Type B pancreatic cell (in vitro differentiated cells): ENCODE data around the gene WIPF2. TPM values are rescaled to one million over a fixed set of nuclear protein-coding genes. Genes with fewer than 3 reads are reported as not detected.
A peak's percentile ranks its signal among the peaks of the same experiment; 100 is the strongest.
"Not testable (repeated sequence)": the region's sequence is repeated elsewhere in the genome, so short reads cannot be mapped to it uniquely, and the experiment has no call there.

Experiments
- DNase-seq: peaks from one replicate; pipeline ENCODE4 v3.0.0; 2021; ENCODE audit warnings: mixed read lengths; ENCODE audit not compliant: unreplicated experiment; ENCODE audit errors: extremely low spot score
- H3K27ac Mint-ChIP-seq: 2 replicates; pipeline ENCODE4 v1.8.0; 2021; ENCODE audit warnings: mild to moderate bottlenecking, mixed read lengths
- H3K27me3 Mint-ChIP-seq: 2 replicates; pipeline ENCODE4 v1.8.0; 2021; ENCODE audit warnings: mixed read lengths
- H3K36me3 Mint-ChIP-seq: 2 replicates; pipeline ENCODE4 v1.8.0; 2021; ENCODE audit warnings: mixed read lengths
- H3K4me1 Mint-ChIP-seq: one replicate; pipeline ENCODE4 v1.8.0; 2021; ENCODE audit warnings: mixed read lengths; ENCODE audit not compliant: unreplicated experiment
- H3K4me3 Mint-ChIP-seq: 2 replicates; pipeline ENCODE4 v1.8.0; 2021; ENCODE audit warnings: mild to moderate bottlenecking, mixed read lengths
- H3K9me3 Mint-ChIP-seq: 2 replicates; pipeline ENCODE4 v1.8.0; 2021; ENCODE audit warnings: mixed read lengths
- CTCF ChIP-seq: fragments of 200-600 bp; sonication (generic); conservative IDR thresholded peaks from 2 replicates; pipeline ENCODE4 v1.5.0; 2021; ENCODE audit warnings: antibody characterized with exemption, mild to moderate bottlenecking
- total RNA-seq: library from RNA; stranded (reverse); gene quantifications from 2 replicates; pipeline ENCODE4 v1.2.1, GENCODE V29; 2021; ENCODE audit warnings: low replicate concordance

WIPF2 gene
- total RNA-seq, 1 donor from 2014 or later, result 27.2 TPM

GRCh38 chr17:40297511-40297910, 78.4 kb downstream of the WIPF2 start:
- peaks cover 14% of the 10 kb centered on the region for H3K36me3 Mint-ChIP-seq

DNA sequence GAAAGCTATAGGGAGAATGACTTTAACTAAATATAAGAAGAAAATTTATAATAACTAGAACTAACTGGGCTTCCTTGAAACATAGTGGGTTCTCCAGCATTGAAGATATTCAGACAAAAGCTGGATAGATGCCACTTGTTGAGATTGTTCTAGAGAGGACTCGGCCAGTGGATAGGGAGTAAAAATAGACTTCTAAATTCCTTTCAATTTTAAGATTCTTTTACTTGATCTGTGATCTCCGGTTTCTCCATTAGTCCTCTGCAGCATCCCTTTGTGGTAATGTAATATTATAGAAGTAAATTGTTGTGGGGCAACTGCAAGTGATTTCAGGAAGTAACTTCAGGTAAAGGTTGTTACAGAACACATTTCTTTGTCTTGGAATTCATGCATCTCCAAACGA, 79.6 kb downstream of the WIPF2 start:
- Mint-ChIP-seq H3K36me3 (peaks cover 14% of the 10 kb centered on the region), H3K27me3 (no peaks in the 10 kb centered on the region), H3K4me1 (peaks cover 23% of the 10 kb centered on the region), H3K4me3 (no peak overlapping the region), H3K9me3 (no peaks in the 10 kb centered on the region), H3K27ac (no peak overlapping the region)
- DNase-seq, result no peak
- no peak for TF ChIP-seq CTCF

More at GRCh38 chr17:40297511-40297910, 78.4 kb downstream of the WIPF2 start:
- Mint-ChIP-seq H3K27me3 (no peaks in the 10 kb centered on the region), H3K9me3 (no peaks in the 10 kb centered on the region), H3K27ac (no peak overlapping the region), H3K4me3 (no peak overlapping the region), H3K4me1 (peaks cover 10% of the 10 kb centered on the region)
- TF ChIP-seq CTCF, result no peak
- no peak for DNase-seq

DNA sequence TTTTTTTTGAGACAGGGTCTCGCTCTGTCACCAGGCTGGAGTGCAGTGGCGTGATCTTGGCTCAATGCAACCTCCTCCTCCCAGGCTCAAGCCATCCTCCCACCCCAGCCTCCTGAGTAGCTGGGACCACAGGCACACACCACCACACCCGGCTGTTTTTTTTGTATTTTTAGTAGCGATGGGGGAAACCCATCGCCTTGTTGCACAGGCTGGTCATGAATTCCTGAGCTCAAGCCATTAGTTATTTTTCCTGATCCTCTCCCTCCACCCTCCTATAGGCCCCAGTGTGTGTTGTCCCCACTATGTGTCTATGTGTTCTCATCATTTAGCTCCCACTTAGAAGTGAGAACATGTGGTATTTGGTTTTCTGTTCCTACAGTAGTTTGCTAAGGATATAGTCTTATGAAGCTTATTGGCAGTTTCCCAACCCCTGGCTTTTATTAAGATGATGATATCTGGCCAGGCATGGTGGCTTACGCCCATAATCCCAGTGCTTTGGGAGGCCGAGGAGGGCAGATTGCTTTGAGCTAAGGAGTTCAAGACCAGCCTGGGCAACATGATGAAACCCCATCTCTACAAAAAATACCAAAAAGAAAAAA, 80.2 kb downstream of the WIPF2 start:
- H3K9me3 Mint-ChIP-seq, H3K4me3 Mint-ChIP-seq, DNase-seq, H3K27ac Mint-ChIP-seq, H3K27me3 Mint-ChIP-seq: not testable (repeated sequence)
- Mint-ChIP-seq H3K36me3 (peaks cover 14% of the 10 kb centered on the region), H3K4me1 (peaks cover 28% of the 10 kb centered on the region)

DNA sequence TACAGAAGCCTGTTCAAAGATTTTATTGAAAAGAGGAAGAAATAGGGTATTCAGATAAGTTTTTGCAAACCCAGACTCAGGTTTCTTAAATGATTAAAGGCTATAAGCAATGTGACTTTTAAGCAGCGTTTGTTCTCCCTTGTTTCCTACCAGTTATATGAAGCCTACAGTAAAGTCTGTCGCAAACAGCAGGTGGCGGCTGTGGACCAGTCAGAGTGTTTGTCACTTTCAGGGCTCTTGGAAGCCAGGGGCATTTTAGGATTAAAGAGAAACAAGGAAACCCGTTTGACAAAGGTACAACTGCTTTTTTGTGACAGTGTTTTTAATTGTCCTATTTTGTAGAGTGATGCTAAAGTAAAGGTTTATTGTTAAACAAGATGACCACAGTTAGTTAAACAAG, 82.2 kb downstream of the WIPF2 start:
- Mint-ChIP-seq H3K27ac (peak overlapping the region; percentile 24), H3K27me3 (no peaks in the 10 kb centered on the region), H3K36me3 (peaks cover 9% of the 10 kb centered on the region), H3K4me3 (no peak overlapping the region), H3K4me1 (peaks cover 27% of the 10 kb centered on the region), H3K9me3 (no peaks in the 10 kb centered on the region)
- peak; percentile 46 for TF ChIP-seq CTCF
- no peak for DNase-seq

DNA sequence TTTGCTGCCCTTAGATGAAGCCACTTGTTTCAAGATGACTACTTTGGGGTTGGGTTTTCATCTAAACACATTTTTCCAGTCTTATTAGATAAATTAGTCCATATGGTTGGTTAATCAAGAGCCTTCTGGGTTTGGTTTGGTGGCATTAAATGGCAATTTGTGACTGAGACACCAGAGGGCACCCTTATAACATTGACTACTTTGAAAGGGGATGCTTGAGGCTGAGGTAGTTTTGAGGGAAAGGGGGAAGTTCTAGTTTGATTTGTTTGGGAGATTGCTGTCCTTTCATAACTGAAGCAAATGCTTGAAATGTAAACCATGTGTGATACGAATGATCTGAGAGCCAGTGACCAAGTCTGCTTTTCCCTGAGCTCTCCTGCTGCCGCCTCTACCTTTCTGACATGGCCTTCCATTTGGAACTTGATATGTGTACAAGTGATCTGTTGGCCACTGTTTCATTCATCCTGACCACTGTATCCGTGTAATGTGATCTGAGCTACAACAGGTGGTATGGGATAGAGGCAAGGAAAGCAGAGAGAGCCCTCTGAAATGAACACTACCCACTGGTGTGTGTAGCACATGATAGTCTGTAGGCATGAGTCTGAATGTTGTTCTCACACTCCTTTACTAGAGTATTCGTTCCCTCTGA, 84.0 kb downstream of the WIPF2 start:
- Mint-ChIP-seq H3K27ac (peak overlapping the region; percentile 25), H3K27me3 (no peaks in the 10 kb centered on the region), H3K36me3 (peaks cover 4% of the 10 kb centered on the region), H3K4me1 (peaks cover 27% of the 10 kb centered on the region), H3K4me3 (peak overlapping the region; percentile 55), H3K9me3 (no peaks in the 10 kb centered on the region)
- DNase-seq, result no peak
- peak; percentile 85 for TF ChIP-seq CTCF

GRCh38 chr17:40303708-40304551, 84.8 kb downstream of the WIPF2 start:
- Mint-ChIP-seq H3K4me1 (peaks cover 27% of the 10 kb centered on the region), H3K27me3 (no peaks in the 10 kb centered on the region), H3K4me3 (peak overlapping the region; percentile 55), H3K9me3 (no peaks in the 10 kb centered on the region), H3K36me3 (peaks cover 4% of the 10 kb centered on the region), H3K27ac (peak overlapping the region; percentile 25)
- no peak for DNase-seq
- TF ChIP-seq CTCF, result no peak

- DNase-seq, H3K27me3 Mint-ChIP-seq, H3K9me3 Mint-ChIP-seq, H3K36me3 Mint-ChIP-seq: not testable (repeated sequence)
- Mint-ChIP-seq H3K4me3 (peak overlapping the region; percentile 15), H3K4me1 (peaks cover 27% of the 10 kb centered on the region), H3K27ac (peak overlapping the region; percentile 11)
These were observed 85.4 kb downstream of the WIPF2 start for GRCh38 chr17:40304552-40304863.

DNA sequence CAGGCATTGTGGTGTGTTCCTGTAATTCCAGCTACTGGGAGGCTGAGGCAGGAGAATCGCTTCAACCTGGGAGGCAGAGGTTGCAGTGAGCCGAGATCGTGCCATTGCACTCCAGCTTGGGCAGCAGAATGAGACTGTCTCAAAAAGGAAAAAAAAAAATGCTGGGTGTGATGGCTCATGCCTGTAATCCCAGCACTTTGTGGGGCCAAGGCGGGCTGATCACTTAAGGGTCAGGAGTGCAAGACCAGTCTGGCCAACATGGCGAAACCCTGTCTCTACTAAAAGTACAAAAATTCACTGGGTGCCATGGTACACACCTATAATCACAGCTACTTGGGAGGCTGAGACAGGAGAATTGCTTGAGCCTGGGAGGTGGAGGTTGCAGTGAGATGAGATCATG, 85.8 kb downstream of the WIPF2 start:
- not testable (repeated sequence) for H3K4me3 Mint-ChIP-seq, DNase-seq, H3K36me3 Mint-ChIP-seq, H3K27me3 Mint-ChIP-seq, H3K9me3 Mint-ChIP-seq
- Mint-ChIP-seq H3K4me1 (peaks cover 29% of the 10 kb centered on the region), H3K27ac (peak overlapping the region; percentile 11)
